GM13977 (cell line): ENCODE data around the gene GFPT2.

Experiments
- DNase-seq: peaks from one replicate; pipeline ENCODE4 v3.0.0; 2012; ENCODE audit warnings: low spot score
- in situ Hi-C: fragments of 300-500 bp; cut with MboI; formaldehyde crosslinking; loops from one replicate; pipeline ENCODE4 v1.12.0; 2022; ENCODE audit warnings: low sequenced_read_pairs, low pct_unique_long_range_greater_than_20kb, mixed read lengths, inconsistent platforms; ENCODE audit not compliant: unreplicated experiment
- TF ChIP-seq, protein P1 (sequence below): IDR thresholded peaks from 2 replicates; pipeline ENCODE4 v1.5.1; 2012; ENCODE audit warnings: mild to moderate bottlenecking, control low read depth; ENCODE audit not compliant: insufficient read depth; ENCODE audit errors: extremely low read depth, missing control alignments

Gene GFPT2

DNA sequence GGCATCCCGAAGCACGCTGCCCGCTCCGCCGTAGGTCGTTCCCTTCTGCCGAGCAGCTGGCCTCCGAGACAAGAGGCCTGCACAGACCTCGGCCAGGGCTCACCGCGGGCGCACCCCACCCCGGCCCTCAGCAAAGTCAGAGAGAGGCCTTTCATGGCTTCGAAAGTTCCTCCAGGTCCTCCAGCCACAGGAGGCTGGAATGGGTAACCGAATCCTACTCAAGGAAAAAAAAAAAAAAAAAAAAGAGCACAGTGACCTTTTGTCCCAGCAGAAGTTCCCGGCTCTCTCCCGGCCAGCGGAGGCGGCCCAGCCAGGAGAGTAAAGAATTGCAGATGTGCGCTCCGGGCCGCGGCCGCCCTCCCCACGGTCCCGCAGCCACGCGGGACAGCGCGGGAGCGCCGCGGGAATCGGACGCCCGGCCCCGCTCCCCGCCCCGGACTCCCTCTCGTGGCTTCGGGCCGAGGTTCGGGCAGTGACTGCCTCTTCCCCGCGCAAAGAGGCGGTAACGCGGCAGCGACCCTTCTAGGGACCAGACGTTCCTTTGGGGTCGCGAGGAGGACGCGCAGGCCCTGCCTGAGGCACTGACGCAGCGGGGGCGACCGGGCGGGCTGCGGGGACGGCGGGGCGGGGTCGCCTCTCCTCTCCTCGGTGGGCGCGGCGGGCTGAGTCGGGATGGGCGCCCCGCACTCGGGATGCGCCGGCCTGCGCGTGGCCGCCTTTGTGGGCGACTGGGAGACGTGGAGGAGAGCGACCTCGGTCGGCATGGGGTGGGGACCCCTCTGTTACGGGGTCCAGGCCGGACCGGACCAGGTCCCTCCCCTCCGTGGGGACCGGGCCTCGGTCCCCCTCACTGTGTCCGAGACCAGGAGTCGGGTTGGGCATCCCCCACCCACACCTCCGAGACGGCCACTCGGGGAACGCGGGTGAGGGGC lies 754 bp downstream of the GFPT2 start:
- TF ChIP-seq, protein P1, sequence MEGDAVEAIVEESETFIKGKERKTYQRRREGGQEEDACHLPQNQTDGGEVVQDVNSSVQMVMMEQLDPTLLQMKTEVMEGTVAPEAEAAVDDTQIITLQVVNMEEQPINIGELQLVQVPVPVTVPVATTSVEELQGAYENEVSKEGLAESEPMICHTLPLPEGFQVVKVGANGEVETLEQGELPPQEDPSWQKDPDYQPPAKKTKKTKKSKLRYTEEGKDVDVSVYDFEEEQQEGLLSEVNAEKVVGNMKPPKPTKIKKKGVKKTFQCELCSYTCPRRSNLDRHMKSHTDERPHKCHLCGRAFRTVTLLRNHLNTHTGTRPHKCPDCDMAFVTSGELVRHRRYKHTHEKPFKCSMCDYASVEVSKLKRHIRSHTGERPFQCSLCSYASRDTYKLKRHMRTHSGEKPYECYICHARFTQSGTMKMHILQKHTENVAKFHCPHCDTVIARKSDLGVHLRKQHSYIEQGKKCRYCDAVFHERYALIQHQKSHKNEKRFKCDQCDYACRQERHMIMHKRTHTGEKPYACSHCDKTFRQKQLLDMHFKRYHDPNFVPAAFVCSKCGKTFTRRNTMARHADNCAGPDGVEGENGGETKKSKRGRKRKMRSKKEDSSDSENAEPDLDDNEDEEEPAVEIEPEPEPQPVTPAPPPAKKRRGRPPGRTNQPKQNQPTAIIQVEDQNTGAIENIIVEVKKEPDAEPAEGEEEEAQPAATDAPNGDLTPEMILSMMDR = no peak
- in situ Hi-C loops = no loop called here
- DNase-seq = no peak

DNA sequence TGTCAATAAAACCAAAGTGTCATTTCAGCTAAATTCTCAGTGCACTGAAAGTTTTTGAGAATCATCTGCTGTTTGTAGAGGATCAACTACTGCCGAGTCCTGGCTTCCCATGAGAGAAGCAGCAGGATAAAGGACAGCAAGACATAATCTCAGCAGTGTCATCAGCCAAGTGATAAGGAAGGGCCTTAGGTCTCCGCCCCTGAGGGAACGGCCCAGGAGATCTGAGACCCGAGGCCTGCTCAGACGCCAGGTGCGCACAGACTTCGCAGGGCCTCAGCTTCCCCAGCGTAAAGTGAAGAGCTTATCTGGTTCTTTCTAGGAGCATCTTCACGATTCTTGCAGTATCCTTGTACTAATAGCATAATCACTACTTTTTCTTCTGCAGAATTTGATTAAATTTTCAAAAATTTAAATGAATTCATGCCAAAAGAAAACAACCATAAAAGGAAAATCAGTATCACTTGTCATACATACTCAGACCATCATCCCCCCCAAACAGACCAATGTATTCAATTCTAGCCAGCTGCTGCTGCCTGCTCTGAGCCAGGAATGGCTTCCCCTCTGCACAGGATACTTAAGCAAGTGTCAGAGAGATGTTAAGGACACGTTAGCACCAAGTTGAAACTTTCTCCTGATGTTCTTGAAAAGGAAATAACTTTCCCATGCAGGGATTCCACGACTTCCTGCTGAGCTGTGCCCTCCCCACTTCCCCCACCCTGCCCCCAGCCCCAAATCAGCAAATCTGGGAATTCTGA lies 2.2 kb downstream of the GFPT2 start:
- DNase-seq = no peak
- TF ChIP-seq, protein P1 = no peak
- in situ Hi-C loops = no loop called here

DNA sequence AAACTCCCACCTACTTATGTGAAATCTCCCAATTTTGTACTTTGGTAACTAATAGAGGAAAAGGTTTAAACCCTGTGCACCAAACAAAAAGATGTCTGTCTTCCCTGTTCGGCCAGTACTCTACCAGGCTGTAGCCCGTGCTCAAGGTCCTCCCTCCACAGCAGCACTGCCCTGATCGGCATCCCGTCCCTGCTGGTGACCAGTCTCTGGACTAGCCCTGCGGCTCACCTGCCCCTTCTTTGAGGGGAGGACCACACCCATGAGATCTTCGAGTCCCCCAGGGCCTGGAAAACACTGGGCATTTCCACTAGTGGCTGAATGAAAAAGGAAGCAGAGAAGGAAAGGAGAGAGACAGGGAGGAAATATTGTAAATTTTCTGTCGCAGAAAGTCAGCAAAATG lies 2.8 kb downstream of the GFPT2 start:
- in situ Hi-C loops = no loop called here
- no peak for DNase-seq
- TF ChIP-seq, protein P1 = no peak

DNA sequence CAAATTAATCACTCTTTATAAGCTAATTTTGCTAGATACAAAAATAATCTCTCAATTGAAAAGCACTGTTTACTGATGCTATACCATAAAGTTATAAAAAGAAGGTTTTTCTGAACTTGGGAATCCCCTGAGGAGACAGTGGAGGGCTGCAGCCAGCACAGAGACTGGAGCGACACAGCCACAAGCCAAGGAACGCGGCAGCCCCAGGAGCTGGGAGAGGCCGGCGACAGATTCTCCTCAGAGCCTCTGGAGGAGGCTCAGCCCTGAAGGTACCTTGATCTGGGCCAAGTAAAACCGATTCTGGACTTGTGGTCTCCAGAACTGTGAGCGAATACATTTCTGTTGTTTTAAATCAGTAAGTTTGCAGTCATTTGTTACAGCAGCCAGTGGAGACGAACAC lies 3.7 kb downstream of the GFPT2 start:
- in situ Hi-C loops = no loop called here
- DNase-seq = no peak
- TF ChIP-seq, protein P1 = no peak

DNA sequence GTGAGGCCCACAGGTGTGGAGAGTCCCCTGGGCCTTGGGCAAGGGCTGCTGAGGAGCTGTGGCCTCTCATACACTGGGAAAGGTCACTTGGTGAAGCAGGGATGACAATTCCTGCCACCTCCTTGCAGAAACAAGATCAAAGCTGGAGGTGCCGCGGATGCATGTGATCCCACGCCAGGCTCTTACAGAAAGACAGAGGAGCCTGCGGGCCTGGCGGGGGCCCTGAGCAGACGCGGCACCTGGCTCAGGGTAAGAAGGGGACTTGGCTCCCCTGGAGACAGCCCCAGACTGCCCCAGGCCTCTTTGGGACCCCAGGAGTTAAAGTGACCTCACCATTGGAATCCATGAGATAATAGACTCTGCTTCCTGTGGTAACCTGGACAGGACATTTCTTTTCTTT lies 4.8 kb downstream of the GFPT2 start:
- in situ Hi-C loops = no loop called here
- TF ChIP-seq, protein P1 = no peak
- no peak for DNase-seq

DNA sequence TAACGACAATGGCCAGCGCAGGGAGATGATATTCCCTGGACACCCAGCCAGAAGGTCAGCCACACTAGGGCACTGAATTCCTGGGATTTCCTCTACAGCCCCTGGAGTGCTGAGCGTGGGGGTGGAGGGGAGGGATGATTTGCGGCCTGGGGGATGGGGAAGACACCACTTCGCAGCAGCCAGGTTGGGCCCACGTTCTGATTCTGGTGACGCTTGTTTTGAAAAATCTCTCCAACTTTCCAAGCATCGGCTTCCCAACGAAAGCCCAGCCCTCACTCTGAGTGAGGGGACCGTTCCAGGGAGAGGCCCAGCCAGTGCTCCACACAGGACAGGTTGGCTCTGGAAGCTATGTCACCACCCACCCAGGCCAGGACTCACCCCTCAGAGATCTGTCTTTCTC lies 5.4 kb downstream of the GFPT2 start:
- TF ChIP-seq, protein P1 = no peak
- in situ Hi-C loops = no loop called here
- no peak for DNase-seq
